Suprapubic skin (tissue), 4 donors: ENCODE measurements around the gene TREML2.

Experiments used
- CTCF ChIP-seq, 2 donors: fragments of 200-600 bp in 1 of 2; fragments of 450-650 bp in 1 of 2; sonication (generic) in 1 of 2; IDR thresholded peaks; one replicate each; pipeline ENCODE4 v1.5.1; 2016 to 2019; ENCODE audit warnings: antibody characterized with exemption in 2 of 2, mild to moderate bottlenecking in 1 of 2, moderate library complexity in 1 of 2
- EP300 ChIP-seq: sonication (generic); formaldehyde crosslinking; IDR thresholded peaks from one replicate; pipeline ENCODE4 v1.6.1; 2017; ENCODE audit warnings: antibody characterized with exemption
- POLR2A ChIP-seq, 2 donors: fragments of 450-650 bp; IDR thresholded peaks; one replicate each; pipeline ENCODE4 v1.6.1; 2017; ENCODE audit warnings: antibody characterized with exemption in 2 of 2, mild to moderate bottlenecking in 2 of 2, moderate library complexity in 2 of 2
- POLR2AphosphoS5 ChIP-seq, 3 donors: sonication (generic); formaldehyde crosslinking; IDR thresholded peaks; one replicate each; pipeline ENCODE4 v1.6.1; 2017; ENCODE audit warnings: antibody characterized with exemption in 3 of 3

GRCh38 chr6:41182069-41183034 is 18.6 kb downstream of the TREML2 start:
- TF ChIP-seq POLR2A (IDR thresholded peaks at IDR 0.05) (no peak), CTCF (IDR thresholded peaks at IDR 0.05) (peak in 1 of 2 donors; percentile 43), POLR2AphosphoS5 (IDR thresholded peaks at IDR 0.05) (no peak), EP300 (no peak)
